ENCODE results near the gene DCTN3. TPM values are rescaled to one million over a fixed set of nuclear protein-coding genes. Genes with fewer than 3 reads are reported as not detected.

DCTN3 gene
- total and polyA plus RNA-seq, 2 donors (not counting 1 experiment from before 2014, with no cell fraction given): 106 to 157 TPM

DNA sequence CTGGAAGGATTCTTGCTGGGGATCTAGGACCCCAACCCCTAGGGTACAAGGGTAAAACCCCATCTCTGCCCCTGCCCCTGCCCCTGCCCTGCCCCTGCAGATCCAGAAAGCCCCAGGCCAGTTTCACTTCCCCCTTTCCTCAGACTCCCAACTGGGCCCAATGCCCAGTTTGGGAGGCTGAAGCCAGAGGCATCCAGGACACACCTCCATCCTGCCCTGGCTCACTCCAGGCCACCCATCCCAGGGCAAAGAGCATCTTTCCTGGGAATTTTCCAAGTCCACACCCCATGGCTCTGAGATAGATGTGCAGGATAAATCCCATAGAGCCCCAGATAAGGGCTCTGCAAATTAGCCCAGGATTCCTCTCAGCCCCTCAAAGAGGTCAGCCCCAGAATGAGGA lies 48.2 kb downstream of the DCTN3 start:
- TF ChIP-seq CTCF (conservative IDR thresholded peaks at IDR 0.05 in 1 of 2, IDR thresholded peaks at IDR 0.05 in 1 of 2; ENCODE audit: low read depth in 1 of 2, low read length in 2 of 2) (no peak), EZH2 (IDR thresholded peaks at IDR 0.05; ENCODE audit: low read length, missing control alignments) (no peak)
- Histone ChIP-seq H3K9ac (ENCODE audit: insufficient read depth, low read length) (no peak overlapping the region), H3K4me3 (replicated peaks in 1 of 4; ENCODE audit: control extremely low read depth in 1 of 4, insufficient read depth in 1 of 4, low read depth in 3 of 4, low read length in 4 of 4) (no peak overlapping the region), H3K27me3 (ENCODE audit: control insufficient read depth, insufficient read depth, low read length) (peaks cover 17% of the 10 kb centered on the region), H2AFZ (ENCODE audit: low read length) (no peak overlapping the region), H3K27ac (ENCODE audit: insufficient read depth, low read length) (no peak overlapping the region), H3K79me2 (ENCODE audit: control insufficient read depth, insufficient read depth, low read length) (no peaks in the 10 kb centered on the region), H3K36me3 (ENCODE audit: control insufficient read depth, insufficient read depth, low read length) (no peaks in the 10 kb centered on the region), H3K9me3 (ENCODE audit: control insufficient read depth, insufficient read depth, low read depth, low read length) (no peaks in the 10 kb centered on the region), H4K20me1 (ENCODE audit: control insufficient read depth, extremely low read depth, insufficient read depth, low read length) (no peaks in the 10 kb centered on the region), H3K4me2 (ENCODE audit: extremely low read depth, insufficient read depth, low read length) (no peak overlapping the region), H3K4me1 (ENCODE audit: control insufficient read depth, extremely low read depth, insufficient read depth, low read length) (no peaks in the 10 kb centered on the region)
- no peak for DNase-seq (ENCODE audit: low read depth in 2 of 2)

- H3K4me1 ChIP-seq (ENCODE audit: control insufficient read depth, extremely low read depth, insufficient read depth, low read length): no peaks in the 10 kb centered on the region
Observed at GRCh38 chr9:34571481-34571810, 48.8 kb downstream of the DCTN3 start.

DNA sequence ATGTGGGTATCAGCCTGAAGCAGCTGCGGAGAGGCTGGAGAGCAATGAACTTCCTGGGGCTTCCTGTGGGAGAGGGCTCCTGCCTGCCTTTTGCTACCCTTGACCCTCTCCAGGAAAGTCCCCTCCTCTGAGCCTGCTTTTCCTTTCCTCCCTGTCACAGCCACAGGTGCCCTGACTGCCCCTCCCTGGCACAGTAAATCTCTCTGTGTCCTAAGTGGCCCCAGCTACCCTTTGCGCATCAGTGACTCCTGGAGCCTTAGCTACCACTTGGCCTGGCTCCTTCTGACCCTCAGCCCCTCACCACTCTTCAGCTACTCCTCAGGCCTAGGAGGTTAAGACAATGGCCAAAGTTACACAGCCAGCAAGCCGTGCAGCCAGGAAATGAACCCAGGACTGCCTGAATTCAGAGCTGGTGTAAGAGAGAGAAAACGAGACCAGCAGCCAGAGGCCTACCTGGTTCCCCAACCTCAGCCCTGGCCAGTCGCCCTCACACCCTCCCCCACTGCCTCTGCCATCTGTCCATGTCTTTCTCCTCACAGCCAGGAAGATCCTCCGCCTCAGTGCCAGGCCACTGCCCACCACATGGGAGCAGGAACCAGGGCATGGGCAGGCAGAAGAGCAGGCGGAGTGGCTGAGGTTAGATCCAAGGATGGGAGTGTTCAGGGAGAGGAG lies 49.4 kb downstream of the DCTN3 start:
- H3K27me3 ChIP-seq (ENCODE audit: control insufficient read depth, insufficient read depth, low read length): peaks cover 16% of the 10 kb centered on the region
- no peaks in the 10 kb centered on the region for H4K20me1 ChIP-seq (ENCODE audit: control insufficient read depth, extremely low read depth, insufficient read depth, low read length)
- H3K79me2 ChIP-seq (ENCODE audit: control insufficient read depth, insufficient read depth, low read length): no peaks in the 10 kb centered on the region
- no peak overlapping the region for H3K4me3 ChIP-seq (replicated peaks in 1 of 4; ENCODE audit: control extremely low read depth in 1 of 4, insufficient read depth in 1 of 4, low read depth in 3 of 4, low read length in 4 of 4)
- H3K27ac ChIP-seq (ENCODE audit: insufficient read depth, low read length): no peak overlapping the region
- no peak for DNase-seq (ENCODE audit: low read depth in 2 of 2)
- no peak overlapping the region for H3K4me2 ChIP-seq (ENCODE audit: extremely low read depth, insufficient read depth, low read length)
- no peak overlapping the region for H2AFZ ChIP-seq (ENCODE audit: low read length)
- H3K9ac ChIP-seq (ENCODE audit: insufficient read depth, low read length): no peak overlapping the region
- no peaks in the 10 kb centered on the region for H3K4me1 ChIP-seq (ENCODE audit: control insufficient read depth, extremely low read depth, insufficient read depth, low read length)
- H3K36me3 ChIP-seq (ENCODE audit: control insufficient read depth, insufficient read depth, low read length): no peaks in the 10 kb centered on the region
- H3K9me3 ChIP-seq (ENCODE audit: control insufficient read depth, insufficient read depth, low read depth, low read length): no peaks in the 10 kb centered on the region
- TF ChIP-seq CTCF (conservative IDR thresholded peaks at IDR 0.05 in 1 of 2, IDR thresholded peaks at IDR 0.05 in 1 of 2; ENCODE audit: low read depth in 1 of 2, low read length in 2 of 2) (no peak), EZH2 (IDR thresholded peaks at IDR 0.05; ENCODE audit: low read length, missing control alignments) (no peak)

More at GRCh38 chr9:34571481-34571810, 48.8 kb downstream of the DCTN3 start:
- H3K27me3 ChIP-seq (ENCODE audit: control insufficient read depth, insufficient read depth, low read length): peaks cover 16% of the 10 kb centered on the region
- no peak overlapping the region for H3K4me2 ChIP-seq (ENCODE audit: extremely low read depth, insufficient read depth, low read length)
- no peak overlapping the region for H3K4me3 ChIP-seq (replicated peaks in 1 of 4; ENCODE audit: control extremely low read depth in 1 of 4, insufficient read depth in 1 of 4, low read depth in 3 of 4, low read length in 4 of 4)
- H3K9me3 ChIP-seq (ENCODE audit: control insufficient read depth, insufficient read depth, low read depth, low read length): no peaks in the 10 kb centered on the region
- H3K36me3 ChIP-seq (ENCODE audit: control insufficient read depth, insufficient read depth, low read length): no peaks in the 10 kb centered on the region
- TF ChIP-seq EZH2 (IDR thresholded peaks at IDR 0.05; ENCODE audit: low read length, missing control alignments): no peak
- no peak for TF ChIP-seq CTCF (conservative IDR thresholded peaks at IDR 0.05 in 1 of 2, IDR thresholded peaks at IDR 0.05 in 1 of 2; ENCODE audit: low read depth in 1 of 2, low read length in 2 of 2)
- H4K20me1 ChIP-seq (ENCODE audit: control insufficient read depth, extremely low read depth, insufficient read depth, low read length): no peaks in the 10 kb centered on the region
- H2AFZ ChIP-seq (ENCODE audit: low read length): no peak overlapping the region
- H3K27ac ChIP-seq (ENCODE audit: insufficient read depth, low read length): no peak overlapping the region
- peak in 1 of 2 donors; percentile 8 for DNase-seq (ENCODE audit: low read depth in 2 of 2)
- no peaks in the 10 kb centered on the region for H3K79me2 ChIP-seq (ENCODE audit: control insufficient read depth, insufficient read depth, low read length)
- no peak overlapping the region for H3K9ac ChIP-seq (ENCODE audit: insufficient read depth, low read length)

Measured in fibroblast of lung (primary cell).